HepG2 (cell line): Measurements from ENCODE around the gene TSPAN32. TPM values are rescaled to one million over a fixed set of nuclear protein-coding genes. Genes with fewer than 3 reads are reported as not detected.

Experiments
- ATAC-seq: fragments of 200-7000 bp; cut with Tn5 transposase; 3 replicates; pipeline ENCODE4 v1.9.1; 2020; ENCODE audit warnings: mild to moderate bottlenecking, moderate library complexity
- BruUV-seq: library from RNA; stranded (reverse); fragments of 400-500 nt; replicated peaks from 2 replicates; lab custom pipeline; 2021; lab: Mats Ljungman, UMichigan
- CTCF ChIA-PET: fragments of 300-600 bp; formaldehyde crosslinking; extraction: SDS; loops from one replicate; lab custom pipeline; 2021; ENCODE audit warnings: low total read pairs, inconsistent platforms, low intra/inter-chr PET ratio; lab: Yijun Ruan, JAX
- POLR2A ChIA-PET: fragments of 350-600 bp; sonication (Branson Sonifier 250); formaldehyde crosslinking; loops from one replicate; lab custom pipeline; 2020; ENCODE audit warnings: antibody characterized with exemption, inconsistent platforms; lab: Yijun Ruan, JAX
- DNase-seq: peaks from one replicate; pipeline ENCODE4 v3.0.0-alpha.2; 2015; ENCODE audit warnings: low spot score
- FAIRE-seq: peaks from 3 replicates; lab custom pipeline; 2011; peaks lifted over from hg19 to GRCh38; lab: Jason Lieb, UNC
- H2AFZ ChIP-seq: one replicate; pipeline ENCODE4 v1.6.1; 2011; ENCODE audit warnings: low read length, inconsistent platforms
- H3K27ac ChIP-seq: fragments of 300-600 bp; 3 replicates; pipeline ENCODE4 v1.8.0; 2011; ENCODE audit warnings: mixed run types, mild to moderate bottlenecking, mixed read lengths, low read length, inconsistent platforms; ENCODE audit not compliant: insufficient read depth; ENCODE audit errors: extremely low read length
- H3K27me3 ChIP-seq, 2 experiments: fragments of 200-600 bp in 1 of 2; 2 replicates in 1 of 2; 3 replicates in 1 of 2; pipeline versions ENCODE4 v1.6.0 to v1.8.0; 2011; ENCODE audit warnings: low read length in 2 of 2, mild to moderate bottlenecking in 2 of 2, moderate library complexity in 2 of 2, inconsistent platforms in 1 of 2; ENCODE audit not compliant: insufficient read depth in 2 of 2, control insufficient read depth in 1 of 2
- H3K36me3 ChIP-seq, 2 experiments: fragments of 200-600 bp in 1 of 2; replicated peaks in 1 of 2; 2 replicates in 1 of 2; 3 replicates in 1 of 2; pipeline versions ENCODE4 v1.5.1 to v1.8.0; 2011; ENCODE audit warnings: low read length in 2 of 2, inconsistent platforms in 1 of 2; ENCODE audit not compliant: insufficient read depth in 2 of 2, control insufficient read depth in 1 of 2
- H3K4me1 ChIP-seq: 2 replicates; pipeline ENCODE4 v1.5.1; 2012; ENCODE audit warnings: low read length, inconsistent platforms; ENCODE audit not compliant: insufficient read depth
- H3K4me2 ChIP-seq: 2 replicates; pipeline ENCODE4 v1.6.0; 2011; ENCODE audit warnings: low read depth, low read length, inconsistent platforms
- H3K4me3 ChIP-seq, 3 experiments: fragments of 200-600 bp in 1 of 3; sonication (generic), shearing (Covaris generic) in 1 of 3; replicated peaks in 1 of 3; 2 replicates each; pipeline ENCODE4 v1.5.1; 2011 to 2016; ENCODE audit warnings: low read length in 3 of 3, inconsistent platforms in 2 of 3, low read depth in 2 of 3, mild to moderate bottlenecking in 2 of 3, control low read depth in 1 of 3, mixed read lengths in 1 of 3; ENCODE audit not compliant: insufficient read depth in 1 of 3
- H3K79me2 ChIP-seq: one replicate; pipeline ENCODE4 v1.6.1; 2011; ENCODE audit warnings: low read length, inconsistent platforms; ENCODE audit not compliant: insufficient read depth
- H3K9ac ChIP-seq: 2 replicates; pipeline ENCODE4 v1.6.0; 2011; ENCODE audit warnings: mild to moderate bottlenecking, low read depth, low read length, inconsistent platforms; ENCODE audit not compliant: insufficient read depth
- H3K9me3 ChIP-seq: 2 replicates; pipeline ENCODE4 v1.5.1; 2012; ENCODE audit warnings: mild to moderate bottlenecking, low read length
- H4K20me1 ChIP-seq: 2 replicates; pipeline ENCODE4 v1.6.0; 2011; ENCODE audit warnings: inconsistent platforms, mild to moderate bottlenecking, low read length, moderate library complexity; ENCODE audit not compliant: insufficient read depth
- DR1 ChIP-seq: sonication (generic); formaldehyde crosslinking; IDR thresholded peaks from 2 replicates; pipeline ENCODE4 v1.8.0; 2021; ENCODE audit warnings: mild to moderate bottlenecking, missing genetic modification reagents, inconsistent platforms
- HES4 ChIP-seq: sonication (generic); formaldehyde crosslinking; IDR thresholded peaks from 2 replicates; pipeline ENCODE4 v1.9.0; 2021; ENCODE audit warnings: mild to moderate bottlenecking, missing genetic modification reagents, borderline replicate concordance
- KDM3A ChIP-seq: IDR thresholded peaks from 2 replicates; pipeline ENCODE4 v1.6.1; 2018; ENCODE audit warnings: low read depth, missing compliant biosample characterization
- MAFK ChIP-seq, 2 experiments: IDR thresholded peaks in 1 of 2; conservative IDR thresholded peaks in 1 of 2; 2 replicates each; pipeline ENCODE4 v1.6.1; 2011; ENCODE audit warnings: improper control_type of control experiment in 2 of 2, low read length in 2 of 2
- NBN ChIP-seq: fragments of 450-650 bp; conservative IDR thresholded peaks from 2 replicates; pipeline ENCODE4 v1.6.1; 2017
- PHF20 ChIP-seq: sonication (generic); formaldehyde crosslinking; IDR thresholded peaks from 2 replicates; pipeline ENCODE4 v1.5.0; 2020; ENCODE audit warnings: mild to moderate bottlenecking, missing genetic modification reagents
- RELA ChIP-seq: sonication (generic); formaldehyde crosslinking; IDR thresholded peaks from 2 replicates; pipeline ENCODE4 v1.4.0; 2020; ENCODE audit warnings: missing genetic modification reagents
- SATB2 ChIP-seq: sonication (generic); formaldehyde crosslinking; IDR thresholded peaks from 2 replicates; pipeline ENCODE4 v1.5.0; 2020; ENCODE audit warnings: missing genetic modification reagents
- SRSF1 ChIP-seq: fragments of 200-400 bp; formaldehyde crosslinking; optimal IDR thresholded peaks from 2 replicates; pipeline ENCODE3; 2017; ENCODE audit warnings: mild to moderate bottlenecking, low read depth, low read length, moderate library complexity
- ZNF235 ChIP-seq: sonication (generic); formaldehyde crosslinking; IDR thresholded peaks from 2 replicates; pipeline ENCODE4 v1.8.1; 2023; ENCODE audit warnings: mild to moderate bottlenecking, missing genetic modification reagents, borderline replicate concordance
- ZNF446 ChIP-seq: sonication (generic); formaldehyde crosslinking; IDR thresholded peaks from 2 replicates; pipeline ENCODE4 v1.5.0; 2020; ENCODE audit warnings: mild to moderate bottlenecking, missing genetic modification reagents
- ZNF75D ChIP-seq: sonication (generic); formaldehyde crosslinking; IDR thresholded peaks from 2 replicates; pipeline ENCODE4 v1.8.1; 2023; ENCODE audit warnings: missing genetic modification reagents, mild to moderate bottlenecking, borderline replicate concordance
- WGBS: methylation state at CpG from one replicate; pipeline ENCODE4 v1.1.6; 2017; ENCODE audit warnings: low lambda C conversion rate; 5-methylcytosine and 5-hydroxymethylcytosine counted together
- in situ Hi-C: cut with HindIII; loops from 2 replicates; pipeline ENCODE4 v1.10.0; 2017; ENCODE audit warnings: low pct_unique_long_range_greater_than_20kb; ENCODE audit not compliant: extremely low pct_ligation_motif_present
- intact Hi-C: fragments of 100-400 bp; cut with micrococcal nuclease; formaldehyde crosslinking; loops from one replicate; pipeline ENCODE4 v1.10.0; 2022; ENCODE audit not compliant: unreplicated experiment
- polyA plus RNA-seq, 8 experiments: library from polyadenylated mRNA; depleted of rRNA in 3 of 8; stranded (reverse) in 7 of 8; unstranded in 1 of 8; fragments of >200 nt; fragmentation: Illumina TruSeq in 4 of 8; extraction: Trizol in 4 of 8; gene quantifications; 2 replicates each; pipeline versions ENCODE4 v1.2.1 to v1.2.3, GENCODE V29; 2011 to 2016; ENCODE audit warnings: low read depth in 4 of 8, missing spikeins in 1 of 8, mixed read lengths in 1 of 8; ENCODE audit not compliant: insufficient read depth in 1 of 8
- total RNA-seq, 5 experiments: library from RNA; depleted of rRNA; stranded (reverse); fragments of >200 nt; fragmentation: Illumina TruSeq; extraction: Trizol; gene quantifications; 2 replicates each; pipeline ENCODE4 v1.2.3, GENCODE V29; 2016; ENCODE audit warnings: low read depth in 1 of 5
- TF ChIP-seq, protein P1 (sequence below): IDR thresholded peaks from 2 replicates; pipeline ENCODE4 v1.6.1; 2012; ENCODE audit warnings: low read depth, low read length, improper control_type of control experiment
- TF ChIP-seq, protein P2 (sequence below): sonication (generic); formaldehyde crosslinking; IDR thresholded peaks from 2 replicates; pipeline ENCODE4 v1.5.1; 2020; ENCODE audit warnings: mild to moderate bottlenecking, missing genetic modification reagents, borderline replicate concordance
- TF ChIP-seq, protein P3 (sequence below): IDR thresholded peaks from 2 replicates; pipeline ENCODE4 v1.6.1; 2016
- TF ChIP-seq, protein P4 (sequence below): IDR thresholded peaks from 2 replicates; pipeline ENCODE4 v1.6.1; 2018; ENCODE audit warnings: missing genetic modification reagents, mild to moderate bottlenecking, missing compliant biosample characterization

The TSPAN32 gene
- total and polyA plus RNA-seq, 2 of the 13 experiments (the other 11 are each of a cell fraction or from before 2014, with no cell fraction given), result 0.09 to 0.70 TPM

DNA sequence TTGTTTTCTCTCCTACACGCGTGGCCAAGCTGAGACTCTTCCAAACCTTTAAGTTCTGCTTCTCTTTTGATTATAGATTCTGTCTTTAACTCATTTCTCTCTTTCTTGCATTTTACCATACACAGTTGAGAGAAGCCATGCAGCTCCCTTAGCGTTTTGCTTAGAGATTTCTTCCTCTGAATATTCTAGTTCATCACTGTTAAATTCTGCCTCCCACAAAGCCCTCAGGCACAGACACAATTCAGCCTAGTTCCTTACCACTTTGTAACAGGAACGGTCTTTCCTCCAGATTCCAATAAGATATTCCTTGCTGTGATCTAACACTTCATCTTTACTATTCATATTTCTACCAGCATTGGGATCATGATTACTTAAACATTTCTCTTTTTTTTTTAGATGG, 50.6 kb downstream of the TSPAN32 start:
- Histone ChIP-seq H3K36me3 (no peaks in the 10 kb centered on the region), H3K4me3 (no peak overlapping the region), H3K27ac (no peak overlapping the region), H3K27me3 (peaks cover 1 to 49% of the 10 kb centered on the region in 2 experiments; a peak in 4 of 5 replicates), H4K20me1 (no peaks in the 10 kb centered on the region), H3K9ac (no peak overlapping the region), H2AFZ (no peak overlapping the region), H3K79me2 (no peaks in the 10 kb centered on the region), H3K4me2 (no peak overlapping the region), H3K9me3 (no peaks in the 10 kb centered on the region), H3K4me1 (no peaks in the 10 kb centered on the region)
- BruUV-seq, result no TSS peak
- FAIRE-seq, result no peak
- ChIA-PET CTCF (no interaction called here), POLR2A (no interaction called here)
- no peak for DNase-seq
- intact Hi-C loops (loop anchor here (5.0 kb wide), 1 partner anchor 470 kb away; no protein-coding TSS in a partner anchor), in situ Hi-C loops (no loop called here)
- no peak for ATAC-seq
- WGBS, result 23% methylated on average over 4 of the region's 4 CpGs
- TF ChIP-seq KDM3A (CRISPR knock-in tag) (no peak), NBN (no peak), ZNF446 (CRISPR knock-in tag) (no peak), ZNF75D (CRISPR knock-in tag) (no peak), MAFK (conservative IDR thresholded peaks at IDR 0.05 in 1 of 2, IDR thresholded peaks at IDR 0.05 in 1 of 2; ENCODE audit: low read length in 2 of 2) (no peak), SRSF1 (no peak), DR1 (CRISPR knock-in tag) (no peak), HES4 (CRISPR knock-in tag) (no peak), ZNF235 (no peak), SATB2 (CRISPR knock-in tag) (no peak), PHF20 (CRISPR knock-in tag) (no peak), RELA (CRISPR knock-in tag) (no peak)
- TF ChIP-seq, protein P1, sequence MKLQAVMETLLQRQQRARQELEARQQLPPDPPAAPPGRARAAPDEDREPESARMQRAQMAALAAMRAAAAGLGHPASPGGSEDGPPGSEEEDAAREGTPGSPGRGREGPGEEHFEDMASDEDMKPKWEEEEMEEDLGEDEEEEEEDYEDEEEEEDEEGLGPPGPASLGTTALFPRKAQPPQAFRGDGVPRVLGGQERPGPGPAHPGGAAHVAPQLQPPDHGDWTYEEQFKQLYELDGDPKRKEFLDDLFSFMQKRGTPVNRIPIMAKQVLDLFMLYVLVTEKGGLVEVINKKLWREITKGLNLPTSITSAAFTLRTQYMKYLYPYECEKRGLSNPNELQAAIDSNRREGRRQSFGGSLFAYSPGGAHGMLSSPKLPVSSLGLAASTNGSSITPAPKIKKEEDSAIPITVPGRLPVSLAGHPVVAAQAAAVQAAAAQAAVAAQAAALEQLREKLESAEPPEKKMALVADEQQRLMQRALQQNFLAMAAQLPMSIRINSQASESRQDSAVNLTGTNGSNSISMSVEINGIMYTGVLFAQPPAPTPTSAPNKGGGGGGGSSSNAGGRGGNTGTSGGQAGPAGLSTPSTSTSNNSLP, result no peak
- TF ChIP-seq, protein P2, sequence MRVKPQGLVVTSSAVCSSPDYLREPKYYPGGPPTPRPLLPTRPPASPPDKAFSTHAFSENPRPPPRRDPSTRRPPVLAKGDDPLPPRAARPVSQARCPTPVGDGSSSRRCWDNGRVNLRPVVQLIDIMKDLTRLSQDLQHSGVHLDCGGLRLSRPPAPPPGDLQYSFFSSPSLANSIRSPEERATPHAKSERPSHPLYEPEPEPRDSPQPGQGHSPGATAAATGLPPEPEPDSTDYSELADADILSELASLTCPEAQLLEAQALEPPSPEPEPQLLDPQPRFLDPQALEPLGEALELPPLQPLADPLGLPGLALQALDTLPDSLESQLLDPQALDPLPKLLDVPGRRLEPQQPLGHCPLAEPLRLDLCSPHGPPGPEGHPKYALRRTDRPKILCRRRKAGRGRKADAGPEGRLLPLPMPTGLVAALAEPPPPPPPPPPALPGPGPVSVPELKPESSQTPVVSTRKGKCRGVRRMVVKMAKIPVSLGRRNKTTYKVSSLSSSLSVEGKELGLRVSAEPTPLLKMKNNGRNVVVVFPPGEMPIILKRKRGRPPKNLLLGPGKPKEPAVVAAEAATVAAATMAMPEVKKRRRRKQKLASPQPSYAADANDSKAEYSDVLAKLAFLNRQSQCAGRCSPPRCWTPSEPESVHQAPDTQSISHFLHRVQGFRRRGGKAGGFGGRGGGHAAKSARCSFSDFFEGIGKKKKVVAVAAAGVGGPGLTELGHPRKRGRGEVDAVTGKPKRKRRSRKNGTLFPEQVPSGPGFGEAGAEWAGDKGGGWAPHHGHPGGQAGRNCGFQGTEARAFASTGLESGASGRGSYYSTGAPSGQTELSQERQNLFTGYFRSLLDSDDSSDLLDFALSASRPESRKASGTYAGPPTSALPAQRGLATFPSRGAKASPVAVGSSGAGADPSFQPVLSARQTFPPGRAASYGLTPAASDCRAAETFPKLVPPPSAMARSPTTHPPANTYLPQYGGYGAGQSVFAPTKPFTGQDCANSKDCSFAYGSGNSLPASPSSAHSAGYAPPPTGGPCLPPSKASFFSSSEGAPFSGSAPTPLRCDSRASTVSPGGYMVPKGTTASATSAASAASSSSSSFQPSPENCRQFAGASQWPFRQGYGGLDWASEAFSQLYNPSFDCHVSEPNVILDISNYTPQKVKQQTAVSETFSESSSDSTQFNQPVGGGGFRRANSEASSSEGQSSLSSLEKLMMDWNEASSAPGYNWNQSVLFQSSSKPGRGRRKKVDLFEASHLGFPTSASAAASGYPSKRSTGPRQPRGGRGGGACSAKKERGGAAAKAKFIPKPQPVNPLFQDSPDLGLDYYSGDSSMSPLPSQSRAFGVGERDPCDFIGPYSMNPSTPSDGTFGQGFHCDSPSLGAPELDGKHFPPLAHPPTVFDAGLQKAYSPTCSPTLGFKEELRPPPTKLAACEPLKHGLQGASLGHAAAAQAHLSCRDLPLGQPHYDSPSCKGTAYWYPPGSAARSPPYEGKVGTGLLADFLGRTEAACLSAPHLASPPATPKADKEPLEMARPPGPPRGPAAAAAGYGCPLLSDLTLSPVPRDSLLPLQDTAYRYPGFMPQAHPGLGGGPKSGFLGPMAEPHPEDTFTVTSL (CRISPR knock-in tag), result no peak
- TF ChIP-seq, protein P3, sequence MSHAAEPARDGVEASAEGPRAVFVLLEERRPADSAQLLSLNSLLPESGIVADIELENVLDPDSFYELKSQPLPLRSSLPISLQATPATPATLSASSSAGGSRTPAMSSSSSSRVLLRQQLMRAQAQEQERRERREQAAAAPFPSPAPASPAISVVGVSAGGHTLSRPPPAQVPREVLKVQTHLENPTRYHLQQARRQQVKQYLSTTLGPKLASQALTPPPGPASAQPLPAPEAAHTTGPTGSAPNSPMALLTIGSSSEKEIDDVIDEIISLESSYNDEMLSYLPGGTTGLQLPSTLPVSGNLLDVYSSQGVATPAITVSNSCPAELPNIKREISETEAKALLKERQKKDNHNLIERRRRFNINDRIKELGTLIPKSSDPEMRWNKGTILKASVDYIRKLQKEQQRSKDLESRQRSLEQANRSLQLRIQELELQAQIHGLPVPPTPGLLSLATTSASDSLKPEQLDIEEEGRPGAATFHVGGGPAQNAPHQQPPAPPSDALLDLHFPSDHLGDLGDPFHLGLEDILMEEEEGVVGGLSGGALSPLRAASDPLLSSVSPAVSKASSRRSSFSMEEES (CRISPR knock-in tag), result no peak
- TF ChIP-seq, protein P4, sequence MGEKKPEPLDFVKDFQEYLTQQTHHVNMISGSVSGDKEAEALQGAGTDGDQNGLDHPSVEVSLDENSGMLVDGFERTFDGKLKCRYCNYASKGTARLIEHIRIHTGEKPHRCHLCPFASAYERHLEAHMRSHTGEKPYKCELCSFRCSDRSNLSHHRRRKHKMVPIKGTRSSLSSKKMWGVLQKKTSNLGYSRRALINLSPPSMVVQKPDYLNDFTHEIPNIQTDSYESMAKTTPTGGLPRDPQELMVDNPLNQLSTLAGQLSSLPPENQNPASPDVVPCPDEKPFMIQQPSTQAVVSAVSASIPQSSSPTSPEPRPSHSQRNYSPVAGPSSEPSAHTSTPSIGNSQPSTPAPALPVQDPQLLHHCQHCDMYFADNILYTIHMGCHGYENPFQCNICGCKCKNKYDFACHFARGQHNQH (CRISPR knock-in tag), result no peak
